Endothelial cell of umbilical vein (primary cell): ENCODE results near the gene DAZAP2. TPM values are rescaled to one million over a fixed set of nuclear protein-coding genes. Genes with fewer than 3 reads are reported as not detected.

Experiments used
- BruUV-seq: library from RNA; stranded (reverse); fragments of 400-500 nt; replicated peaks from 2 replicates; lab custom pipeline; 2021; lab: Mats Ljungman, UMichigan
- CTCF ChIA-PET: fragments of 300-600, 350-600 bp; sonication (Branson Sonifier 250); formaldehyde crosslinking; loops from one replicate; lab custom pipeline; 2021; ENCODE audit warnings: antibody characterized with exemption, inconsistent platforms; lab: Charles Lee
- POLR2A ChIA-PET: fragments of 300-600, 350-600 bp; sonication (Branson Sonifier 250); formaldehyde crosslinking; loops from one replicate; lab custom pipeline; 2021; ENCODE audit warnings: antibody characterized with exemption, inconsistent platforms; lab: Charles Lee
- DNase-seq: peaks from one replicate; pipeline ENCODE4 v3.0.0-alpha.2; 2011; ENCODE audit warnings: low read depth, low spot score
- FAIRE-seq: peaks from 2 replicates; lab custom pipeline; 2011; peaks lifted over from hg19 to GRCh38; lab: Jason Lieb, UNC
- H2AFZ ChIP-seq: 2 replicates; pipeline ENCODE4 v1.6.0; 2012; ENCODE audit warnings: low read depth, low read length, control low read depth, inconsistent platforms
- H3K27ac ChIP-seq: 2 replicates; pipeline ENCODE4 v1.5.1; 2011; ENCODE audit warnings: low read depth, mild to moderate bottlenecking, control low read depth, low read length, moderate library complexity; ENCODE audit not compliant: insufficient read depth
- H3K27me3 ChIP-seq, 2 experiments: 2 replicates each; pipeline versions ENCODE4 v1.6.0 to v1.6.1; 2011; ENCODE audit warnings: low read length in 2 of 2, mixed read lengths in 1 of 2; ENCODE audit not compliant: control insufficient read depth in 2 of 2, insufficient read depth in 2 of 2
- H3K36me3 ChIP-seq, 2 experiments: 2 replicates in 1 of 2; 3 replicates in 1 of 2; pipeline ENCODE4 v1.5.1; 2011; ENCODE audit warnings: low read length in 2 of 2, mild to moderate bottlenecking in 1 of 2, moderate library complexity in 1 of 2; ENCODE audit not compliant: control insufficient read depth in 2 of 2, insufficient read depth in 2 of 2; ENCODE audit errors: extremely low read depth in 1 of 2
- H3K4me1 ChIP-seq: 3 replicates; pipeline ENCODE4 v1.5.1; 2011; ENCODE audit warnings: mild to moderate bottlenecking, low read length; ENCODE audit not compliant: control insufficient read depth, insufficient read depth; ENCODE audit errors: extremely low read depth
- H3K4me2 ChIP-seq: 2 replicates; pipeline ENCODE4 v1.6.1; 2011; ENCODE audit warnings: low read length, control low read depth, mixed read lengths; ENCODE audit not compliant: insufficient read depth
- H3K4me3 ChIP-seq, 3 experiments: fragments of 200-600 bp in 1 of 3; sonication (generic), shearing (Covaris generic) in 1 of 3; replicated peaks in 1 of 3; 2 replicates each; pipeline ENCODE4 v1.5.1; 2011 to 2016; ENCODE audit warnings: control low read depth in 3 of 3, low read length in 3 of 3, mild to moderate bottlenecking in 2 of 3, inconsistent platforms in 1 of 3, low read depth in 1 of 3, moderate library complexity in 1 of 3; ENCODE audit not compliant: insufficient read depth in 1 of 3
- H3K79me2 ChIP-seq: 2 replicates; pipeline ENCODE4 v1.6.0; 2012; ENCODE audit warnings: low read length, inconsistent platforms; ENCODE audit not compliant: control insufficient read depth, insufficient read depth
- H3K9ac ChIP-seq: replicated peaks from 2 replicates; pipeline ENCODE3; 2011; ENCODE audit warnings: low read length, control low read depth; ENCODE audit not compliant: insufficient read depth; ENCODE audit errors: extremely low read depth
- H3K9me1 ChIP-seq: replicated peaks from 3 replicates; pipeline ENCODE4 v1.6.0; 2011; ENCODE audit warnings: mild to moderate bottlenecking, low read length; ENCODE audit not compliant: control insufficient read depth, insufficient read depth; ENCODE audit errors: extremely low read depth
- H3K9me3 ChIP-seq: replicated peaks from 2 replicates; pipeline ENCODE4 v1.5.1; 2012; ENCODE audit warnings: low read length, inconsistent platforms; ENCODE audit not compliant: control insufficient read depth, insufficient read depth
- H4K20me1 ChIP-seq: replicated peaks from 2 replicates; pipeline ENCODE3; 2011; ENCODE audit warnings: mild to moderate bottlenecking, low read length; ENCODE audit not compliant: control insufficient read depth, insufficient read depth; ENCODE audit errors: extremely low read depth
- CTCF ChIP-seq, 2 donors: IDR thresholded peaks; 1 replicate in 1 of 2; 2 replicates in 1 of 2; pipeline ENCODE4 v1.5.1; 2011; ENCODE audit warnings: low read length in 2 of 2, mild to moderate bottlenecking in 2 of 2, moderate library complexity in 2 of 2, control low read depth in 1 of 2, inconsistent platforms in 1 of 2, low read depth in 1 of 2; ENCODE audit not compliant: insufficient read depth in 1 of 2; ENCODE audit errors: extremely low read depth in 1 of 2
- EZH2 ChIP-seq: IDR thresholded peaks from 2 replicates; pipeline ENCODE4 v1.6.1; 2012; ENCODE audit warnings: borderline replicate concordance, low read depth, mild to moderate bottlenecking, moderate library complexity, low read length, inconsistent platforms; ENCODE audit not compliant: severe bottlenecking
- FOS ChIP-seq: IDR thresholded peaks from 2 replicates; pipeline ENCODE4 v1.6.1; 2011; ENCODE audit warnings: mild to moderate bottlenecking, low read length, moderate library complexity, borderline replicate concordance; ENCODE audit not compliant: insufficient read depth
- GATA2 ChIP-seq: IDR thresholded peaks from 2 replicates; pipeline ENCODE4 v1.7.0; 2011; ENCODE audit warnings: low read depth, mild to moderate bottlenecking, moderate library complexity, mixed read lengths, low read length; ENCODE audit not compliant: insufficient read length, insufficient read depth
- JUN ChIP-seq: IDR thresholded peaks from 2 replicates; pipeline ENCODE4 v1.6.1; 2011; ENCODE audit warnings: borderline replicate concordance, low read depth; ENCODE audit not compliant: insufficient read length, insufficient read depth
- MAX ChIP-seq: IDR thresholded peaks from 2 replicates; pipeline ENCODE4 v1.6.1; 2011; ENCODE audit not compliant: insufficient read depth, insufficient read length
- MYC ChIP-seq: IDR thresholded peaks from one replicate; pipeline ENCODE4 v1.6.1; 2011; ENCODE audit warnings: mild to moderate bottlenecking, low read depth, low read length
- POLR2A ChIP-seq: IDR thresholded peaks from 2 replicates; pipeline ENCODE4 v1.6.1; 2012; ENCODE audit warnings: low read depth, mild to moderate bottlenecking, control low read depth, low read length
- POLR2AphosphoS5 ChIP-seq: IDR thresholded peaks from 2 replicates; pipeline ENCODE4 v1.6.1; 2012; ENCODE audit warnings: low read depth, mild to moderate bottlenecking, control low read depth, low read length, moderate library complexity; ENCODE audit not compliant: insufficient read depth
- dilution Hi-C: fragments of 300-500 bp; cut with MboI; formaldehyde crosslinking; loops from one replicate; pipeline ENCODE4 v1.15.0; 2019; ENCODE audit warnings: low sequenced_read_pairs; ENCODE audit not compliant: extremely low pct_ligation_motif_present
- intact Hi-C: fragments of 100-400 bp; cut with micrococcal nuclease; formaldehyde crosslinking; loops from one replicate; pipeline ENCODE4 v1.10.0; 2022
- polyA plus RNA-seq, 4 experiments: library from polyadenylated mRNA; depleted of rRNA in 3 of 4; stranded (reverse) in 3 of 4; unstranded in 1 of 4; fragments of >200 nt; gene quantifications; 2 replicates each; pipeline versions ENCODE4 v1.2.1 to v1.2.3, GENCODE V29; 2011 to 2012; ENCODE audit warnings: missing spikeins in 1 of 4
- total RNA-seq: library from RNA; stranded (reverse); gene quantifications from 2 replicates; pipeline ENCODE4 v1.2.3, GENCODE V29; 2021

DAZAP2 gene
- total and polyA plus RNA-seq, 2 donors (not counting 3 experiments of a cell fraction or from before 2014, with no cell fraction given): 177 to 497 TPM

DNA sequence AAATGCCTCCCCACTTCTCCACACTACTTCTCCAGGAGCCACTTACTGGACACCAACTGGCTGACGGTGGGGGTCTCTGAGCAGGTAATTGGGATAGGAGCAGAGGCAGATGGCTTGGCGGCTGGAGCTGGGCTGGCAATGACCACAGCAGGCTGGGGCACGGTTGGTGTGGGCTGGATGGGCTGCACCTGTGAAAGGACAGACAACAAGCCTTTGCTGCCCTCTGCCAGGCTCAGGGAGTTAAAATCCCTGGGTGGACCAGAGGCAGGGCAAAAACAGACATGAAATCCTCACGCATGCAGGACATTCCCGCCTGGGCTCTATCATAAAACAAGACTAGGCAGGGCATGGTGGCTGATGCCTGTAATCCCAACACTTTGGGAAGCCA is 46.3 kb upstream of the DAZAP2 start:
- Histone ChIP-seq H3K9me1 (no peaks in the 10 kb centered on the region), H3K4me2 (no peak overlapping the region), H3K79me2 (no peaks in the 10 kb centered on the region), H3K4me1 (no peaks in the 10 kb centered on the region), H3K9ac (no peak overlapping the region), H3K27me3 (no peaks in the 10 kb centered on the region), H3K4me3 (no peak overlapping the region), H4K20me1 (no peaks in the 10 kb centered on the region), H3K36me3 (no peaks in the 10 kb centered on the region), H3K27ac (no peak overlapping the region), H3K9me3 (no peaks in the 10 kb centered on the region), H2AFZ (no peak overlapping the region)
- TF ChIP-seq MYC (no peak), POLR2AphosphoS5 (no peak), JUN (no peak), CTCF (IDR thresholded peaks at IDR 0.05; ENCODE audit: extremely low read depth in 1 of 2, insufficient read depth in 1 of 2, low read depth in 1 of 2, low read length in 2 of 2) (no peak), POLR2A (no peak), MAX (no peak), EZH2 (no peak), GATA2 (no peak), FOS (no peak)
- dilution Hi-C loops: no loop called here
- intact Hi-C loops: no loop called here
- ChIA-PET POLR2A (no interaction called here), CTCF (interaction anchor here (1.7 kb wide), 1 partner anchor 149 kb away, joined by 4 read pairs; no protein-coding TSS in a partner anchor)
- no TSS peak for BruUV-seq
- FAIRE-seq: no peak
- no peak for DNase-seq
